Activated naive CD4-positive, alpha-beta T cell treated with anti-CD3 and anti-CD28 coated beads for 36 hours (primary cell): ENCODE results near the gene STAG3. TPM values are rescaled to one million over a fixed set of nuclear protein-coding genes. Genes with fewer than 3 reads are reported as not detected.
"Not testable (repeated sequence)": the region's sequence is repeated elsewhere in the genome, so short reads cannot be mapped to it uniquely, and the experiment has no call there.

ENCODE experiments used
- CTCF ChIA-PET: fragments of 350-600 bp; sonication (Branson Sonifier 250); formaldehyde crosslinking; loops from one replicate; lab custom pipeline; 2021; ENCODE audit warnings: antibody characterized with exemption; lab: Charles Lee
- DNase-seq: peaks from one replicate; pipeline ENCODE4 v3.0.0-alpha.2; 2020
- H3K27ac Mint-ChIP-seq: one replicate; pipeline ENCODE4 v1.8.0; 2021; ENCODE audit warnings: mild to moderate bottlenecking, mixed read lengths
- H3K27me3 Mint-ChIP-seq: one replicate; pipeline ENCODE4 v1.8.0; 2021; ENCODE audit warnings: low read depth, mixed read lengths
- H3K36me3 Mint-ChIP-seq: one replicate; pipeline ENCODE4 v1.8.0; 2021; ENCODE audit warnings: low read depth, mixed read lengths
- H3K4me1 Mint-ChIP-seq: one replicate; pipeline ENCODE4 v1.8.0; 2021; ENCODE audit warnings: low read depth, mixed read lengths
- H3K4me3 Mint-ChIP-seq: one replicate; pipeline ENCODE4 v1.8.0; 2021; ENCODE audit warnings: mild to moderate bottlenecking, moderate library complexity, mixed read lengths
- H3K9me3 Mint-ChIP-seq: one replicate; pipeline ENCODE4 v1.8.0; 2021; ENCODE audit warnings: mixed read lengths
- intact Hi-C: fragments of 100-400 bp; cut with micrococcal nuclease; formaldehyde crosslinking; loops from one replicate; pipeline ENCODE4 v1.15.1; 2023
- total RNA-seq, 2 experiments: library from RNA; stranded (reverse); gene quantifications; one replicate each; pipeline ENCODE4 v1.2.3, GENCODE V29; 2021

STAG3 gene
- total RNA-seq, 2 experiments from 2014 or later: 38.4 to 41.0 TPM

DNA sequence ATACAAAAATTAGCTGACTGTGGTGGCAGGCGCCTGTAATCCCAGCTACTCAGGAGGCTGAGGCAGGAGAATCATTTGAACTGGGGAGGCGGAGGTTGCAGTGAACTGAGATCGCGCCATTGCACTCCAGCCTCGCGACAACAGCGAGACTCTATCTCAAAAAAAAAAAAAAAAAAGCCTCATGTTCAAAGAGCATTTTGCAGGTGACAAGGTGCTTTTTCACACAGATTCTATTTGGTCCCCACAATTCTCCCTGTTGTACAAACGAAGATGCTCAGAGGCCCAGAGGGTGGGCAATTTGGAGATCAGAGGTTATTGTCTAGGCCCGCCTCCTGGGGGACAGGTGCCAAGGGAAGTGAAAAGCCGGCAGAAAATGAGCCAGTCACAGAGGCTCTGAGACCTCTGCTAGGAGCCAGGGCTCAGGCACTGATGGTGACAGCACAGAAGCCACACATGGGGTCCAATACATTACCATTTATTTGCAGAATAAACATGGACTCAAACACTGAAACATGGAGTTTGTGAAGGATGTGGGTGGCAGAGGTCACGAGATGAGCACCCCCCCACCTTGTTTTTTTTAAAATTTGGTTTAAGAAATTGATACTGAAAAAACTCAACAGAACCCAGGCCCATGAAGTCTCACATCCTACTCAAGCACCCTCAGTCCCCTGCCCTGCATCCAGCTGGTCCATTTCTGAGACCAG lies 8.4 kb upstream of the STAG3 start:
- Mint-ChIP-seq H3K36me3 (peaks cover 3% of the 10 kb centered on the region), H3K27ac (peak overlapping the region; percentile 85), H3K4me3 (peak overlapping the region; percentile 78), H3K4me1 (peaks cover 60% of the 10 kb centered on the region), H3K9me3 (no peaks in the 10 kb centered on the region), H3K27me3 (no peaks in the 10 kb centered on the region)
- CTCF ChIA-PET: interaction anchor here (1.0 to 1.5 kb wide), 2 partner anchors 24 to 41 kb away, joined by 3 read pairs; no protein-coding TSS in a partner anchor
- intact Hi-C loops: no loop called here
- peak; percentile 59 for DNase-seq

DNA sequence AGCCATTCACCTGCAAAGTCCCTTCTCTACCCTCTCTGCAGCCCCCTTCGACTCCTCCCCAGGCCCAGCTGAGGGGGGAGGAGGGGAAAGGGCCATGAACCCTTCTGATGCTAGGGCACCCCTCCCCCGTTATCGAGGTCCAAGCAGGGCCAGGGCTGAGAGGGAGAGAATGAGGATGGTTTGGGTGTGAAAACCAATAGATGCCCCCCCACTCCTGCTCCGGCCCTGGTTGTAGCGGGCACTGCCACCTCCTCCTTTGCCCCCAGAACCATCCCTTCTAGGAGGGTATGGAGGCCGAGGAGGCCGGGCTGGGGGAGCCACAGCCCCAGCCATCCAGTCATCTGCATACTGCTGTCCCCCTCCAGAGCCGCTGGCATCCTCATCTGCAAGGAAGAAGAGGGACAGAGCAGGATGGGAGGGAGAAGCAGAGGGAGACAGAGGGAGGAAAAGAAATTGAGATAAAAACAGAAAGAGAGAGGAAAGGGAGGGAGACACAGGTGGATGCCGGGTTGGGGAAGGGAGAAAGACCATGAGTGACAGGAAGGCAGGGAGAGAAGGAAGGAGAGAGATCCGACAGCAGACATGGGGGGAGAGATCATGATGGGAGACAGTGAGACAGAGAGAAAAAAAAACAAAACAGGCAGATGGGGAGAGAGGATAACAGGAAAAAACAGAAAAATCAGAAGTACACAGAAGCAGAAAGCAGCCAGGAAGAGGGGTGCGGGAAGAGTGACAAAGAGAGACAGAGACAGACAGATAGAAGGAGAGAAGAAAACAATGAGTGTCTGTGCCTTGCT lies 7.4 kb upstream of the STAG3 start:
- intact Hi-C loops: no loop called here
- Mint-ChIP-seq H3K9me3 (no peaks in the 10 kb centered on the region), H3K4me3 (peak overlapping the region; percentile 62), H3K27me3 (no peaks in the 10 kb centered on the region), H3K27ac (peak overlapping the region; percentile 51), H3K36me3 (peaks cover 2% of the 10 kb centered on the region), H3K4me1 (peaks cover 60% of the 10 kb centered on the region)
- no peak for DNase-seq
- CTCF ChIA-PET: interaction anchor here (1.0 kb wide), 1 partner anchor 40 kb away, joined by 3 read pairs; no protein-coding TSS in a partner anchor

DNA sequence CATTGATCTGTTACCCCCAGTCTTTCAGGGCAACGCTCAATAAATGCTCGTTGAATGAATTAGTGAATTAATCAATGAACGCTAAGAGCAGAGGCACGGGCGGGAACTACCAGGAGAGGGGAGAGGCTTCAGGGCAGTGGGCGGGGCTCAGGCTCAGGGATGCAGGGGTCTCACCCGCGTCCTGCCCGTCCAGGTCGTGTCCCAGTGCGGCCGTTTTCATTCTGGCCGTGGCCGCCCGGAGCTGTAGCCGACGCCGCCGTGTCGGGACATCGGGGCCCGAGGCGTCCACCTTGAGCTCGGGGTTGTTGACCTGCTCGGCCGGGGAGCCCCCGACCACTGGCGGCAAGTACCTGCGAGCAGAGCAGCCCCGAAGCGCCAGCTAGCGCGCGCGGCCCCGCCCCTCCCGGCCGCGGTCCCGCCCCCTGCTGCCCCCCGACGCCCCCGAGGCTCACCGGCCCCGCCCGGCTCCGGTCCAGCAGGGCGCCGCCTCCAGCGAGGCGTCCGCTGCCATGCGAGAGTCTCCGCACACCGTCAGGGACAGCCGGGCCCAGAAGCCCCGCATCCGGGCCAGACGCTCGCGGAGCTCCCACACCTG lies 6.5 kb upstream of the STAG3 start:
- Mint-ChIP-seq H3K9me3 (no peaks in the 10 kb centered on the region), H3K27me3 (no peaks in the 10 kb centered on the region), H3K27ac (no peak overlapping the region), H3K4me3 (peak overlapping the region; percentile 62), H3K4me1 (peaks cover 61% of the 10 kb centered on the region), H3K36me3 (peaks cover 1% of the 10 kb centered on the region)
- intact Hi-C loops: no loop called here
- DNase-seq: peak; percentile 45
- CTCF ChIA-PET: no interaction called here

DNA sequence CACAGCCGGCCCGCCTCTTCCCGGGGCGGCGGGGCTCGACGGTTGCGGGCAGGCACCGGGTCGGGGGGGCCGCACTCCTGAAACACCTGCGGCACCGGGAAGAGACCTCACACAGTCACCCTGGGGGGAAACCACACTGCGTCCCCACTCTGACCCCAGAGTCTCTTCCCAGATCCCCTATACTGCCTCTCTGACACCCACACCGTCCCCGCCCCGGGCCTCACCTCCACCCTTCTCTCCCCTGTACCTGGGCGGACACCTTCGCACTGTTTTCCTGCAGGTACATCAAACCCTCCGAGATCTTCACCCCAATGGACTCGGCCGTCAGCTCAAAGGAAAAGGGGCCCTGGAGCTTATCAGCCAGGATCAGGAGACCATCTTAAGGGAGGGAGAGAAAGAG lies 5.9 kb upstream of the STAG3 start:
- H3K27me3 Mint-ChIP-seq: no peaks in the 10 kb centered on the region
- intact Hi-C loops: no loop called here
- no peak for DNase-seq
- peak overlapping the region; percentile 71 for H3K4me3 Mint-ChIP-seq
- H3K4me1 Mint-ChIP-seq: peaks cover 59% of the 10 kb centered on the region
- H3K27ac Mint-ChIP-seq: no peak overlapping the region
- CTCF ChIA-PET: interaction anchor here (0.6 kb wide), 2 partner anchors 24 to 720 kb away, joined by 4 to 5 read pairs; no protein-coding TSS in a partner anchor
- peaks cover 1% of the 10 kb centered on the region for H3K36me3 Mint-ChIP-seq
- no peaks in the 10 kb centered on the region for H3K9me3 Mint-ChIP-seq

DNA sequence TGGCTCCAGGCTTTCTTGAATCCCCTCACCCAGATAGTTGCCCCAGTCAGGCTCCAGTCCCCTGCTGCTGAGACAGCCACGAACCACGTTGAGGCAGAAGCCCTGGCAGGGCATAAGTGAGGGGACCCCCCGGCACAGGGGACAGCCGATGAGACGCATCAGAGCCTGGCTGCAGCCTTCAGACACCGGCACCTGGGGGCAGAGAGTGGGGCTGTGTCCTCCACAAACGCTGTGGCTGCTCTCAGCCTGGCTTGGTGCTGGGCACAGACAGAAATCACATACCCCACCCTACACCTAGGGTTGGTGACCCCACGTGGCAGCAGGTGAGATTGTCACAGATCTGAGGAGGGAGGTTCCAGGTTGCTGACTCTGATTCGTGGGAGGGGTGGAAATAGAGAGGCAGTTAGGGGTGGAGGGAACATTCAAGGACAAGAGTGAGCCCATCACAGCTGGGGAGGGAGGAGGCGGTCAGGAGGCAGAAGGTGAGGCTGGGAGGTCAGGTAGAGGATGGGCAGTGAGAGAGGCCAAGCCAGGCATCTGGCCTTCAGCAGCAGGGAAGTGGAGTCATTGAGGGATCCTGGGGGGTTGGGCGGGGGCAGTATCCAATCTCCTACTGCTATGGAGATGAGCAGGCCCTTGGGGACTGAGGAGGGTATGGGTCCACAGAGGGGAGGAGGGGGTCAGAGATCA lies 3.8 kb upstream of the STAG3 start:
- Mint-ChIP-seq H3K27ac (peak overlapping the region; percentile 26), H3K4me3 (no peak overlapping the region), H3K4me1 (peaks cover 44% of the 10 kb centered on the region), H3K9me3 (no peaks in the 10 kb centered on the region), H3K36me3 (peaks cover 1% of the 10 kb centered on the region), H3K27me3 (no peaks in the 10 kb centered on the region)
- DNase-seq: no peak
- CTCF ChIA-PET: no interaction called here
- intact Hi-C loops: no loop called here

DNA sequence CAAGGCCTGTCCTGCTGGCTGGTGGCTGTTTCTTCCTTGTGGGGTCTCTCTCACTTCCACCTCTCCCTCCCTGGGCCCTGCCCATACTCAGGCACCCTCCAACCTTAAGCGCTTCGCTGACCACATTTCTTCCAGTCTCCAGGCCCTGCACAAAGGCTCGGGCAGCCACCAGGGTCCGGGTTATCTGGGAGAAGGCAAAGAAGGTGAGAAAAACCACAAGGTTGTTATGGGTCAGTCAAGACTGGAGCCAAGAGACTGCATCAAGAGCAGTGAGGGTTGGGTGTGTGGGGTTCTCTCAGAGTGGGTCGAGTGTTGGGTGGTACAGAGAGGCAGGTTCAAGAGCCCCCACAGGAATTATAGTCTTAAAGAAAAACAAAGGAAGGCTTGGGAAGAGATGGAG lies 3.1 kb upstream of the STAG3 start:
- no peaks in the 10 kb centered on the region for H3K9me3 Mint-ChIP-seq
- no peak for DNase-seq
- no peaks in the 10 kb centered on the region for H3K27me3 Mint-ChIP-seq
- CTCF ChIA-PET: no interaction called here
- intact Hi-C loops: no loop called here
- no peak overlapping the region for H3K27ac Mint-ChIP-seq
- H3K4me1 Mint-ChIP-seq: peaks cover 37% of the 10 kb centered on the region
- H3K4me3 Mint-ChIP-seq: no peak overlapping the region
- H3K36me3 Mint-ChIP-seq: peaks cover 1% of the 10 kb centered on the region

DNA sequence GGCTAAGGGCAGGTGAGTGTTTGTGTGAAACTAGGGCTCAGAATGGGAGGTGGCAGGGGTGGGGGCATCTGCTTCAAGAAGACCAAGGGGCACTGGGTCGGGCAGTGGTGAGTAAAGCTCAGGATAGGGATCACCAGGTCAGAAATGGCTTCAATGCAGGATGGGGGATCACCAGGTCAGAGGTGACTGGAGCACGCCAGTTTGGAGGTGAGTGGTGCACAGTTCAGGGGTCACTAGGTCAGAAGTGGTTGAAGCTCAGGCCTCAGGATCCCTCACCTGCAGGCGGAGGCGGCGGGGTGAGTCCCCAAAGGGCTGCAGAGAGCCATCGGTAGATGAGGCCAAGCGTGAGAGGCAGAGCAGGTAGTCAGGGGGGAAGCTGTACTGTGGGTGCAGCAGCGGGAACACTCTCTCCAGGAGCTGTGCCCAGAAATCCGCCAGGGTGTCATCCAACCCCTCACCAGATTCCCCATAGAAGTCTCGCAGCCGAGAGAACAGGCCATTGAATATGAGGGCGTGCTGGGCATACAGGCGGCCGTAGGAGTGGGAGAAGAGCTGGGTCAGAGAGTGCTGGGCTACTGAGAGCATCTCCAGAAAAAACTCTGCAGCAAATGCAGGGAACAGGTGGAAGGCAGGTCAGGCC lies 2.3 kb upstream of the STAG3 start:
- Mint-ChIP-seq H3K27me3 (no peaks in the 10 kb centered on the region), H3K9me3 (no peaks in the 10 kb centered on the region), H3K4me3 (no peak overlapping the region), H3K4me1 (peaks cover 32% of the 10 kb centered on the region), H3K27ac (no peak overlapping the region), H3K36me3 (peaks cover 1% of the 10 kb centered on the region)
- DNase-seq: no peak
- intact Hi-C loops: loop anchor here (5.0 kb wide), 2 partner anchors 37 to 97 kb away; no protein-coding TSS in a partner anchor
- CTCF ChIA-PET: interaction anchor here (0.9 to 1.0 kb wide), 2 partner anchors 10 to 15 kb away, joined by 3 read pairs; no protein-coding TSS in a partner anchor

DNA sequence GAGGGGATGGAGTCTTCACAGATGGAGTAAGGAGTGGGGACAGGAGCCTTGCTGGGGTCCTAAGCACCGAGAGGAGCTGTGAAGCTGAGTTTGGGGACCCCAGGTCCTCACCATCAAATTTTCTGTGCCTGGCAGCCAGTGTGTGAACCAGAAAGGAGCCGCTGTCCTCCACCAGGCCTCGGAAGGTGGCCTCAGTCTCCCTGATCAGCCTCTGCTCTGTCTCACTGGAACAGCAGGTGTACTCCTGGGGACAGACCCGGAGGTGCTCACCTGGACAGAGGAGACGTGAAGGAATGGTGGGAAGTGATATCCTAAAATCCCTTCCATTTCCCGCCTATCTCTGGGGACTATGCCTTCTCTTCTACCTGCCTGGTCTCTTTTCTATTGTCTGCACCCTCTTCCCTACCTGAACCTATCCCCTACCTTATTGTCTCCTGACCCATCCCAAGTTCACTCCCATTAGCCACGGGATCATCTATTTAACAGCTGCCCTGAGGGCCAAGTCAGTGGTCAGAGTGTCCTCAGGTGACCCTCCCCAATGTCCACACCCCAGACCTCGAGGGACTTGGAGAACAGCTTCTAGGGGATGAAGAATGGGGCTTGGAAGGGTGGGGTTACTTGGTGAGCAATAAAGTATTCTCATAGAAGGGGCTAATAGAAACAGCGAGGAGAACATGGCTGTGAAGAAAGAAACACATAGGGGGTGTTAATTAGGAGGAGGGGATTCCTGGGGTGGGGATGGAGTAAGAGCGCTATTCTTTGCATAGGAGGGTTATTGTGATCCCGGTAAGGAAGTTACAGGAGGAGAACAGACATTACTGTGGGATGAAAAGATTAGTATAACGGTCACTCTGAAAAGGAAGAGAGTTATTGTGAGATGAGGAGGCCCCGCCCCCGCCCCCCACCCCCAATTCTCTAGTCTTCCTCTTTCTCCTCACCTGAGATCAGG lies 1.3 kb upstream of the STAG3 start:
- H3K27ac Mint-ChIP-seq: no peak overlapping the region
- H3K4me3 Mint-ChIP-seq: peak overlapping the region; percentile 80
- no peak for DNase-seq
- CTCF ChIA-PET: interaction anchor here (0.9 to 4.3 kb wide), 4 partner anchors 11 to 46 kb away, joined by 3 to 30 read pairs (median 3); no protein-coding TSS in a partner anchor
- H3K27me3 Mint-ChIP-seq: no peaks in the 10 kb centered on the region
- no peaks in the 10 kb centered on the region for H3K9me3 Mint-ChIP-seq
- H3K36me3 Mint-ChIP-seq: no peaks in the 10 kb centered on the region
- intact Hi-C loops: loop anchor here (1.0 to 5.0 kb wide), 6 partner anchors 8 to 252 kb away; partner anchors contain the start of genes AP4M1, GAL3ST4, LAMTOR4 and MCM7
- H3K4me1 Mint-ChIP-seq: peaks cover 35% of the 10 kb centered on the region

DNA sequence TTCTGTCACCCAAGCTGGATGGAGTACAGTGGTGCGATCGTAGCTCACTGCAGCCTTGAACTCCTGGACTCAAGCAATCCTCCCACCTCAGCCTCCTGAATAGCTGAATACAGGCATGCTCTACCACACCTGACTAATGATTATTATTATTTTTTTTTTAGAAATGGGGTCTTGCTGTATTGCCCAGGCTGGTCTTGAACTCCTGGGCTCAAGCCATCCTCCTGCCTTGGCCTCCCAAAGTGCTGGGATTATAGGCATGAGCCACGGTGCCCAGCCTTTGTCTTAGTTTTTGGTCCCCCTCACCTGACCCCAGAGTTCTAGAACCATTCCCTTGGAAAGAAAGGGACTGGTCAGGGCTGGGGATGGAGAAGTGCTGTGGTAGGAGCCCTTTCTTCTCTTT lies 2.4 kb downstream of the STAG3 start:
- DNase-seq, H3K9me3 Mint-ChIP-seq, intact Hi-C loops, H3K27me3 Mint-ChIP-seq, H3K36me3 Mint-ChIP-seq: not testable (repeated sequence)
- H3K4me1 Mint-ChIP-seq: peaks cover 49% of the 10 kb centered on the region
- H3K4me3 Mint-ChIP-seq: peak overlapping the region; percentile 44
- peak overlapping the region; percentile 72 for H3K27ac Mint-ChIP-seq
- CTCF ChIA-PET: interaction anchor here (0.6 to 4.3 kb wide), 6 partner anchors 9 to 190 kb away, joined by 3 to 30 read pairs (median 4); no protein-coding TSS in a partner anchor

DNA sequence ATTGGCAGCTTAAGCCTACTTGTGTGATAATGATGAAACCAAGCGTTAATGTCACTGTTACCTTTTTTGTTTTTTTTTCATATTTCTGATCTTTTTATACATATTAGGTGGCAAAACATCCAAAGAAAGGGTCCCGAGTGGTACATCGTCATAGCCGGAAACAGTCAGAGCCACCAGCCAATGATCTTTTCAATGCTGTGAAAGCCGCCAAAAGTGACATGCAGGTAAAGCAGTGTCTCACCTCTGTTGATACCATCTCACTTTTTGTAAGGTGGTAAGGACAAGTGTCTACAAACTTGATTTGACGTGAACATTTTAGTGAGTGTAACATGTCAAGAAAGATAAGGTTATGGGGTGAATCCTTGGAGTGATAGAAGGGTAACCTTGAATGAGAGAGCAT lies 4.9 kb downstream of the STAG3 start:
- not testable (repeated sequence) for H3K4me3 Mint-ChIP-seq
- CTCF ChIA-PET: interaction anchor here (1.3 kb wide), 1 partner anchor 44 kb away, joined by 4 read pairs; no protein-coding TSS in a partner anchor

More for the DNA sequence above, 4.9 kb downstream of the STAG3 start:
- H3K27ac Mint-ChIP-seq, H3K36me3 Mint-ChIP-seq, H3K9me3 Mint-ChIP-seq, H3K27me3 Mint-ChIP-seq, intact Hi-C loops: not testable (repeated sequence)
- peak; percentile 33 for DNase-seq
- peaks cover 35% of the 10 kb centered on the region for H3K4me1 Mint-ChIP-seq
